Pons (tissue), 1 donor: ENCODE measurements around the gene ANKRD11.

Source experiments
- DNase-seq: peaks from one replicate; pipeline ENCODE4 v3.0.0-alpha.2; 2016; ENCODE audit warnings: low spot score

Gene ANKRD11

DNA sequence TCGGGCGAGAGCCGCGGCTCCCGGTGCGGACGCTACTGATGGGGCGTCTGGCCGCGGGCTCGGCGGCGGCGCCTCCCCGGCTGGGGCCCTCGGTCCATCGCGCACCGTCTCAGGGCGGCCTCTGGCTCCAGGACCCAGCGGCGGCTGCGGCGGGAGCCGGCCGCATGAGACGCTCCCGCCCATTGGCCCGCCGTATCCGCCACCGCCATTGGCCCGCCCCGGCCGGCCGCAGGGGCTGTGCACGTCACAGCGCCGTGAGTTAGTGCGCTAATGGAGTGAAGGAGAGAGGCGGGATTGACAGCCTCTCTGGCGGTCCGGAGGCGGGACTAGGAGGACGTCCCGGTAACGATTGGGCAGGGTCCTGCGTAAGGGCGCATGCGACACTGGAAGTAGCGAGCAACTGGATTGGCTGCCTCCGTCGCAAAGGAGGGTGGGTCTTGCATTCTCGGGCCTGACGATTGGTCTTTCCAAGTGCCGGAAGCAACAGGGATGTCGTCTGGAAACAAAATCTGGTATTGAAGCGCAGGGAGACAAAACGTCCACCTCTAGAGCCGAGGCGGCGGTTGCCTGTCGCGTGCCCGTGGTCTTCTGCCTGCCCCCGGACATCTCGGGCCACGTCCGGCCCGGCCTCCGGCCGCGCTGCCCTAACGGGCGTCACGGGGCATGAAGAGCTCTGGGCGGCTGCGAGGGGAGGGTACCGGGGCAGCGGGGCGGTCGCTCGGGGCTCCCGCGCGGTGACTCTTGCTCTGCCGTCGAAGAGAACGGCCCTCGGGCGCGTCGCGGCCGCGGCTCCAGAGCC, at the start of gene ANKRD11:
TSS of gene ANKRD11 (minus strand) at position 123 of the 799 bp plus-strand sequence. CDS start 173,542 bp downstream, outside the sequence.
- peak; percentile 100 for DNase-seq

DNA sequence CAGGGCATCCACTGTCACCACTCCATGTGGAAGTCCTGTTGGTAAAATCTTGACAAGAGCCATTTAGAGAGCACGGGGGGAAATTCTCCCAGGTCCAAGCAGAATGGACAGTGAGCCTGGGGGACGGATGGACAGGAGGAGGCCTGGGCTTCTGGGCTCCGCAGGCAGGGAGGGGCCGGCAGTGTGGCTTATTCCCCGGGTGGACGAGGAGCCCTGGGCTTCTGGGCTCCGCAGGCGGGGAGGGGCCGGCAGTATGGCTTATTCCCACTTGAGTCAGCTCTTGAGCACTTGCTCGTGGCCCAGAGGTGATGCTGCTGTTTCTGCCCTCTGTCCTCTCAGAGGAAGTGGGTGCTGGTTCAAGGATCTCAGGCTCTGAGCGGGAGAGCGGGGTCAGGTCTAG, 47.9 kb upstream of the ANKRD11 start:
- DNase-seq: no peak

DNA sequence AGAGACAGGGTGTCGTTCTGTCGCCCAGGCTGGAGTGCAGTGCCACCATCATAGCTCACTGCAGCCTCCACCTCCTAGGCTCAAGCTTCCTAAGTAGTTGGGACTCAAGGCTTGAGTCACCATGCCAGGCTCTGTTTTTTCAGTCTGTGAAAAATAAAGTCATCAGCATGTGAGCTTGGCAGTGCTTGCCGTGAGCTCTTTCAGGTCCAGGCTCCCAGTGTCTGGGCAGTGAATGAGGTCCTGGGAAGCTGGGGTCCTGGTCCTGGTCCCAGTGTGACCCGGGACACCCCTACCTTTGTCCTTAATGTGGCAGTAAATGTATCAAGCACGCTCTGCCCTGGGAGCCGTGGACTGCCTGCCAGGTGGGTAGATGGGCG, 47.2 kb upstream of the ANKRD11 start:
- DNase-seq: no peak

DNA sequence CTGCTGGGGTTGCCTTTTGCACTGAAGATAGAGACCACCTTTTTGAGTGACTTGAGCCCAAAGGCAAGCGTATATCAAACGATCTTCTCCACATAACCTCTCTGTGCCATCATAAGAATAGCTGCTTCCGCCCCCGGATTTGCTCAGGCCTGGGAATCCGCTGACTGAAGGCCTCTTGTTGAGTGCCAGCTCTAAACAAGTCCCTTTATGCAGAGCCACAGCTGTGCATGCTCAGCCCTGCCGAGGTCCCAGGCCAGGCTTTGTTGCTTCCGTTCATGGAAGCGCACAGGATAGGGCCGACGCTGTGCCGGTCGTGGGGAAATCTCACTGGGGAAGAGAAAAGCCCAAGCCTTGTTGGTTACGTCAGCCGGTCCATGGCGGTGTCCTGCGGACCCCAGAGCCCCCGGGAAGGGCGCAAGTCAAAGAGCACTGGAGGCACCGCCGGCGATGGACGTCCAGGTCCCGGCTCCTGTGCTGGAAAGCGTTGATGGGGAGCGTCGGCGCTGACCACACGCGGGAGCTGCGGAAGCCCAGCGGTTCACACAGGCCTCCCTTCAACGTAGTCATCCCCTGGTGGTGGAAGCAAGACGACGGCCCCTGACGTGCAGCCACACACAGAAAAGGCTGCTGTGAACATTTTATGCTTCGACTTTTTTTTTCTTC, 46.7 kb upstream of the ANKRD11 start:
- peak; percentile 93 for DNase-seq

DNA sequence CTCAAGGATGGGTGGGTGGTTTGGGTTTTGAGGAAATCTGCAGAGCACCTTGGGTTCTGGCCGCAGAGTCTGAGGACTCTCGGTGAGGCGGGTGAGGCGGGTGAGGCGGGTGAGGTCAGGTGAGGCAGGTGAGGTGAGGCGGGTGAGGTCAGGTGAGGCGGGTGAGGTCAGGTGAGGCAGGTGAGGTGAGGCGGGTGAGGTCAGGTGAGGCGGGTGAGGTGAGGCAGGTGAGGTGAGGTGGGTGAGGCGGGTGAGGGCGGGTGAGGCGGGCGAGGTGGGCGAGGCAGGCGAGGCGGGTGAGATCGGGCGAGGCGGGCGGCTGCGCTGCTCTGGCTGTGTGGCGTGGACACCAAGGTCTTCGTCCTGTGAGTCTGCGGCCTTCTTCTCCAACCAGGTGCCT, 46.0 kb upstream of the ANKRD11 start:
- DNase-seq: no peak

DNA sequence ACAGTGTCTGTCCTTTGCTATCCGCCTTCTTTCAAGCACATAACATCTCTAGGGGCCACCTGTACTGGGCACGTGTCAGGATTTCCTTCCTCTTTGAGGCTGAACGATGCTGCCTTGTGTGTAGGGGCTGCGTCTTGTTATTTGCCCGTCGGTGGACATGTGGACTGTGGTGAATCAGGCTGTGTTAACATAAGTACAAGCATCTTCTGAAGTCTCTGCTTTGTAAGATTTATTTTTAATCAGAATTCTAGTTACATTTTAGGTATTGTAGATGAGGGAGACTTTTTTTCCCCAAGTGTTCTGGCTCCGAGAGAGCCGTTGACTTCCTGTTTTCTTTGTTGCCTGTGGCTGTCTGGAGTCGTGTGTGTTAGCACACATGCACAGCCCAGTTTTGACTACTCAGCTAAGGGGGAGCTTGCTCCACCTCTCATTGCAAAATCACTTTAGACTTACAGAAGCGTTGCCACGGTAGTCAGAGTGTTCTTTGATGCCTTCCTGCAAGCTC, 43.9 kb upstream of the ANKRD11 start:
- DNase-seq: peak; percentile 87

DNA sequence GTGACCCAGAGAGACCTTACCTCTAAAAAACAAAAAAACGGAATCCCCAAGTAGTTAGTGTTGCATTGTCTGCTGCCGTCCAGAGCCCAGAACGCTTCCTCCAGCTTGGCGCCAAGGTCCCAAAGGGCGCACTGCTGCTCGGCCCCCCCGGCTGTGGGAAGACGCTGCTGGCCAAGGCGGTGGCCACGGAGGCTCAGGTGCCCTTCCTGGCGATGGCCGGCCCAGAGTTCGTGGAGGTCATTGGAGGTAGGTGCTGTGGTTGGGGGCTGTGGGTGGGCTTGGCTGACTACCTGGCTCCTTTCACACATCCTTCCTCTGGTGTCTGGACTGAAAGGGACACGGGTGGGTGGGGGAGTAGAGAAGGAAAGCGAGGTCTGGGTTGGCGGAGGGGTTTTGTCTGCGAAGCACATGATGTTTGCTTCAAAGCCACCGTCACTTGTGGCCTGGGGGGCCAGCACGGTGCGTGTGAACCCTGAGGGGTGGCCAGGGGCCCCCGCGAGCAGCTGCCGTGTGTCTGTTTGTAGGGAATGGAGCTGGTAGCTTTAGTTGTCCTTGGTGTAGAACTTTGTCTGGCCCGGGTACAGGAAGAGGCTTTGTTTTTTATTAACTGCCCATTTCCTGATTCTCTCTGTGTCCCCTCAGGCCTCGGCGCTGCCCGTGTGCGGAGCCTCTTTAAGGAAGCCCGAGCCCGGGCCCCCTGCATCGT, 41.6 kb upstream of the ANKRD11 start:
- DNase-seq: no peak

DNA sequence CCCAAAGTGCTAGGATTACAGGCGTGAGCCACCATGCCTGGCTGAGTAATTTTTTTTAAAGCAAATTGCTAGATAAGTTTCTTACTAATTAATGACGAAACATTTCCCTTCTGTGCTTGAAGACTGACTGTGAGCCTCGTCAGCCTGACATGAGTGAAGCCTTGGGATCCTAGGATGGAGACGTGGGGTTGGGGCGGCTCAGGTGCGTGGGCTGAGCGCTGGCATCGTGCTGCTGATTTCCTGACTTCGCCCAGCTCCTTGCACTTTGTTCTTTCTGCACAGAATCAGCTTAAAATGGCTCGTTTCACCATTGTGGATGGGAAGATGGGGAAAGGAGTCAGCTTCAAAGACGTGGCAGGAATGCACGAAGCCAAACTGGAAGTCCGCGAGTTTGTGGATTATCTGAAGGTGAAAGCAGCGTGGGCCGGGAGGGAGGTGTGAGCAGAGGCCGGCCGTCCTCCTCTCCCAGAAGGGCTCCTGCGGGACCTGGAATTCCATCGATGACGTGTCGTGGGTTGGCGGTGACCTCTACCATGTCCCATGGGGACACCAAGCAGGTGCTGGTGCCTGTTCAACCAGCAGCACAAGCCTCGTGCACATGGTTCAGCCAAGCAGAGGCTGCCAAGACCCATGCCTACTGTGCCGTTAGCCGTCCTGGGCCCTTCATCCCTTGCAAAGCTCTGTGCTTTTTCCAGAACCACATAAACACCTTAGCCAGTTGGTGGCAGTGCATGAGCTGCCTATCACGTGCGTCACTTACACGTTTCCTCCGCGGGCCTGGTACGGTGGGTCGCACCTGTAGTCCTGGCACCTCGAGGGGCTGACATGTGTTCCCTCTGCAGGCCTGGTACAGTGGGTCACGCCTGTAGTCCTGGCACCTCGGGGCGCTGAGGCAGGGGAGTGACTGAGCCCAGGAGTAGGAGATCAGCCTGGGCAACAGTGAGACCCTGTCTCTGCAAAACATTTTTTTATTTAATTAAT, 40.3 kb upstream of the ANKRD11 start:
- no peak for DNase-seq

DNA sequence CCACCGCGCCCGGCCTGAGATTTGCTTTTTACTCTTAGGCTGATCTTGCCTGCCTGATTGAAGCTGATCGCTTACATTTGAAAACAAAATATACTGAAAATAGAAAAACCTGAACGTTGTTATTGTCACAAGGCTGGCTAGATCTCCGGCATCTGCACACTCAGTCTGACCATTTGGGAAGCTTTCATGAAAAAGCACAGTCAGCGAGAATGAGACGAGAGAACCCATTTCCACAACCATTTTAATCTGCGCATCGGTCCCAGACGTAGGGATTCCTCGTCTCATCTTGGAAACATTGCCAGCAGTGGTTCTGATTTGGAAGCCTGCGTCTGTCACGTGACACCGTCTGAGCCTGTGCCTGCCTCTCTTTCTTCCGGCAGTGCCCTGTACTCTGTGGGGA, 38.7 kb upstream of the ANKRD11 start:
- no peak for DNase-seq

DNA sequence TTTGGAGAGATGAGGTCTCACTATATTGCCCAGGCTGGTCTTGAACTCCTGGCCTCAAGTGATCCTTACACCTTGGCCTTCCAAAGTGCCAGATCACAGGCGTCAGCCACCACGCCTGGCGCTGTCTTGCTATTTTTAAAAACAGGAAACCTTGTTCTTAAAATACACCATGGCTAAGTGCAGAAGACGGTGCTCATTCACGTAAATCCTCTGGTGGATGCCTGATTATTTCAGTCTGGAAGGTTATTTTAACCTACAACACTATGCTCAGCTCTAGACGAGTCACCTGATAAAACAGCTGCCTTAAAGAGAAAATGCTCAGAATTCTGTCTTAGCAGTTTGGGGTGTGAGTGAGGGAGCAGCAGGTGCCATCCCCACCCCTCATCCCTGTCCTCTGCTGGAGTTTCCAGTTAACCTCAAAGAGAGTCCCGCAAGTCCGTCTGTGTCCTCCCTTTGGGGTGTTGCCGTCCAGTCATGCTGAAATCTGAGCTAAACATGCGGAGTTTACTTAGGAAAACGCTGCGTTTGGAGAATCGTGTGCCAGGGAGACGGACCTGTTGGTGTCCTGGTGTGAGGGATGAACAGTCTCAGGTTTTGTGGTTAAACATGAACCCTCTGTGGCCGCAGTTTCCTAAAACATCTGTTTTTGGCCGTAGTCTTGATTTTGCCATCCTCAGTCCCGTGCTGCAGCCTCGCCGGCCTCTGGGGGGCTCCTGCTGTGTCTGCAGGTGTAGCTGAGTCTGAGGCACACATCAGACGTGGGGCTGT, 35.0 kb upstream of the ANKRD11 start:
- no peak for DNase-seq

DNA sequence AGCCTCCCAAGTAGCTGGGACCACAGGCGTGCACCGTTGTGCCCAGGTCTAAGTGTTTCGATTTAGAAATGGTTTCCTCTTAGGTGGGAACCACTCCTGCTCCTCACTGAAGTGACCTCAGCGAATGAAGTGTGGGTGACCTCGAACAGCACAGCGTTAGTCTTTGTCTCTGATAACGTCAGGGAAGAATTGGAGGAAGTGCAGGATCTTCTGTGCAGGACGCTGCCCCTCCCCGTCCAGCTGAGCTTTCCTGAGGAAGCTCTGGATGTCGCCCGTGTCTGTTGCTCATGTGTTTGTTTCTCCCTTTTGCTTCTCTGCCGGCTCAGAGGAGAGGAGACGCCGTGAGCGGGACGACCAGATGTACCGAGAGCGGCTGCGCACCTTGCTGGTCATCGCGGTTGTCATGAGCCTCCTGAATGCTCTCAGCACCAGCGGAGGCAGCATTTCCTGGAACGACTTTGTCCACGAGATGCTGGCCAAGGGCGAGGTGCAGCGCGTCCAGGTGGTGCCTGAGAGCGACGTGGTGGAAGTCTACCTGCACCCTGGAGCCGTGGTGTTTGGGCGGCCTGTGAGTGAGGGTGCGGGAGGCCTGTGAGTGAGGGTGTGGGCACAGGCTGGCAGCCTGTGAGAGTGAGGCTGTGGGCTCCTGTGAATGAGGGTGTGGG, 33.5 kb upstream of the ANKRD11 start:
- DNase-seq: no peak

DNA sequence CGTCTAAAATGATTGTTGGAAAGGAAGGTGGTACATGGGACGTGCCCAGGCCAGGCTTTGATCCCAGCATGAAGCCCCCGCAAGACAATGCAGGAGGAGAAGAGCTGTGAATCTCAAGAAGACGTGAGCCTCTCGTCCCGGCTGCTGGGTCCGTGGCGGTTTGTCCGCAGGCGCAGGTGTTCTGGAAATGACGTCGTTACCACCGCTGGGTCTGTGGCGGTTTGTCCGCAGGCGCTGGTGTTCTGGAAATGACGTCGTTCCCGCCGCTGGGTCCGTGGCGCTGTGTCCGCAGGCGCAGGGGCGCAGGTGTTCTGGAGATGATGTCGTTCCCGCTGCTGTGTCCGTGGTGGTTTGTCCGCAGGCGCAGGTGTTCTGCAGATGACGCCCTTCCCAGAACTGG, 31.9 kb upstream of the ANKRD11 start:
- DNase-seq: no peak

DNA sequence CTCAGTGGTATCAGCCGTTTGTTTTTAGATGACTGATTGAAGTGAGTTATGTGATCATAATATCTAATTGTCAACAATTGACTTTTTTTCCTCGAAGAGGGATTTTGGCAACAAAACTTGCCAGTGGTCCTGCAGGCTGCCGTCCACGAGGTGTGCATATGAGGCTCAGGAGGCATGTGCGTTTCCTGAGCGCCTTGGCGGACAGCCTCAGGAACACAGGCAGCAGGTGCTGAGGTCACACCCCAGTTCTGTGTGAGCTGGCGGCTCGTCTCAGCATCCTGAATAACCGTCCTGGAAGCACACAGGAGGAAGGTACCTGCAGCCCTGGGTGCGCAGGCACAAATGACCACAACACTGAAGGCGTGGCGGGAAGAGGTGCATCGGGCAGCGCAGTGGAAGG, 29.5 kb upstream of the ANKRD11 start:
- no peak for DNase-seq

DNA sequence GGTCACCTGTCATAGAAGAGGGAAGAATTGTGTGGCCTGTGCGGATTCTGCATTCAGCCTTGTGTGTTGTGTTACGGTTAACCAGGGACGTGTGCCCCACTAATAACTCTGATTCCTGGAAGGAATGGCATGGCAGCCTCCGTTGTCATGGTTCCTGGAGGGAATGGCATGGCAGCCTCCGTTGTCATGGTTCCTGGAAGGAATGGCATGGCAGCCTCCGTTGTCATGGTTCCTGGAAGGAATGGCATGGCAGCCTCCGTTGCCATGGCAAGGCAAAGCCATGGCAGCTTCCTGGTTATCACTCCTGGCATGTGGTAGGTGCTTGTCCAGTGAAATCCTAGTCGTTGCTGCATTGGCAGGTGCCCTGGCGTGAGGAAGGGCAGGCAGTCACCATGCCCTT, 26.8 kb upstream of the ANKRD11 start:
- DNase-seq: no peak

DNA sequence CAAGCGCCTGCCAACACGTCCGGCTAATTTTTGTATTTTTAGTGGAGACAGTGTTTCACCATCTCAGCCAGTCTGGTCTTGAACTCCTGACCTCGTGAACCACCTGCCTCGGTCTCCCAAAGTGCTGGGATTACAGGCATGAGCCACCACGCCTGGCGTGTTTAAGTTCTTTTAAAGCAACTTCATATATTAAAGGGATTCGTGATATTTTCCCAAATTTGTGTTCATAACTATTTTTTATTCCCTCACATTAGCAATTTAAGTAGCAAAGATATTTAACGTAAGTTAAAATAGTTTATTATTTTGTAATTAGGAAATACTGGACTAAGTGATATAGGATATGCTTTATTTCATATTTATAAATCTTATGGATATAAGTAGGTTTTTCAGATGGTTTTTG, 22.1 kb upstream of the ANKRD11 start:
- no peak for DNase-seq

DNA sequence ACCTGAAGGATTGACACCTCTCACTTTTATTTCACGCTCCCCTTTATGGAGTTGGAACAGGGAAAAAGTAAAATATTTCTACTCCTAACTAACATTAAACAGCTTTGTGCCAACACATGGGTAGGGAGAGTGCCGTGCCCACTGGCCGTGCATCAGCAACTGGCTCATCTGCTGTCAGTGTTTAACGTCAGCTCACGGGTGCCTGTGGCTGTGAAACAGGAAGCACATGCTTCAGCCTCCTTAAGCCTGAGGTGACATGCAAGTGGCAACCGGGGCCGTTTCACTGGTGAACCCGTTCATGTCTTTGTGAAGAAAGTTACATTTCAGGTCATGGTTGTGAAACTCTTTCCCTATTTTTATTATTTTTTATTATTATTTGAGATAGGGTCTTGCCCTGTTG, 21.0 kb upstream of the ANKRD11 start:
- no peak for DNase-seq

DNA sequence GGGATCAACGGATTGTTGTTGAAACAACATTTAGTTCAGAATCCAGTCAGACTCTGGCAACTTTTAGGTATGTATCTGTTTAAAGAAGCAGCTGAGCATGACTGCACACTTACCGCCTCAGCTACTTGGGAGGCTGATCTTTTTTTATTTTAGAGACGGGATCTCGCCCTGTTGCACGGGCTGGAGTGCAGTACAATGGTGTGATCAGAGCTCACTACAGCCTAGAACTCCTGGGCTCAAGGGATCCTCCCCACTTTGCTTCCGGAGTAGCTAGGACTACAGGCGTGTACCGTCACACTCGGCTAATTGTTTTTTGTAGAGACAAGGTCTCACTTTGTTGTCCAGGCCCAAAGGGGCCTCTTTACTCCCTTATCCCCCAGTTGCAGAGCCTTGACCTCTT, 20.2 kb upstream of the ANKRD11 start:
- DNase-seq: no peak

DNA sequence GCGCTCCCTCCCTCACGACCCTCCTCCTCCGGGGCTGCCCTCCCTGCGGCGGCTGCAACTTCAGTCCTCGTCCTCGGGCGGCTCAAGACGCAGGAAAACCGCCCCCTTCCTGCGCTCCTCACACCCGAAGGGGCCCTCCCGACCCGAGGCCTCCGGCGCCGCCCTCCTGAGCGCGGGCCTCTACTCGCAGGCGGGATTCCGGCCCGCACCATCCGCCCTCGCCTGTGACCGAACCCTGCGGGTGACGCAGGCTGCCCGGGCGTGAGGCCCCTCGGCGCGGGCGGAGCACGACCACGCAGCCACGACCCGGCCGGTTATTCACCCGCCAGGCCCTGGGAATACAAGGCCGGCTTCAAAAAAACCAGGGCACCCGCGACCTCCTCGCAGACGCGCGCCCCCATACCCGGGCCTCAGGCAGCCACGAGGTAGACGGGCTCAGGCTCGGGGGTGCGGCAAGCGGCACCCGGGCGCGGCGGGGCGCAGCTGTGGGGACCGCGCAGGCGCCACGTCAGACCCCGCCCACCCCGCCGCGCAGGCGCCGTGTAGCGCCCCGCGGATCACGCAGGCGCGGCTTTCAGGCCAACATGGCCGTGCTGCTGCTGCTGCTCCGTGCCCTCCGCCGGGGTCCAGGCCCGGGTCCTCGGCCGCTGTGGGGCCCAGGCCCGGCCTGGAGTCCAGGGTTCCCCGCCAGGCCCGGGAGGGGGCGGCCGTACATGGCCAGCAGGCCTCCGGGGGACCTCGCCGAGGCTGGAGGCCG, 17.7 kb upstream of the ANKRD11 start, which contains the start of gene SPG7:
TSS of gene SPG7 (plus strand) at position 570 of the 757 bp plus-strand sequence. CDS start at position 585, 15 bp downstream.
- DNase-seq: peak; percentile 72

DNA sequence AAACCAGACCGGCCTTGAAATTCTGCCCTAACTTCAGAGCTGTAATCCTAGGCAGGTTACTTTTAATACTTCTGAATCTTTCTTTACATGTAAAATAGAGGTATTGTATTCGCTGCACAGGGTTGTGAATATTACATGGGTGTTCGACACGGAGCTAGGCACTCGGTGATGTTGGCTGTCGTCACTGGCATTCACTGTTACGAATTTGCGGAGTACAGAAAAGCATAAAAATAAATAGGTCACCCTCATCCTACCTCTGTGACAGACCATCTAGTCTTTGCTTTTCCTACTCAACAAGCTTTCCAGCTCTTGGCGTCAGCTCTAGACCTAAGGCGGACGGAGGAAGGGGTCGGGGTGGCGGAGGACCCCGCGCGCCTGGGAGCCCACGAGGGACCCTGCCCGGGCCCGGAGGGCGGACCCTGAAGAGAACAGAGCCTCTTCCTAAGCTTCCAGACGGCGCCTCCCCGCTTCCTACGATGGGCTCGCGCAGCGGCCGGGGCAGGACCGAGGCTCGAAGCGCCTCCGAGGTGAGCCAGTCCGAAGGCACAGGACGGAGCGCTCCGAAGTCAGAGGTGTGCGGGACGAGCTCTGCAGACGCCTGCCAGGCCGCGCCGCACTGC, 17.0 kb upstream of the ANKRD11 start:
- no peak for DNase-seq
